Mesendoderm (in vitro differentiated cells): ENCODE data around the gene CFAP97D2.

Source experiments
- DNase-seq: peaks from one replicate; pipeline ENCODE4 v3.0.0; 2013
- H2AK5ac ChIP-seq: 2 replicates; pipeline ENCODE4 v1.6.1; 2013; ENCODE audit warnings: low read length, inconsistent platforms
- H2BK120ac ChIP-seq: 2 replicates; pipeline ENCODE4 v1.6.1; 2013; ENCODE audit warnings: low read depth, mild to moderate bottlenecking, low read length, moderate library complexity, mixed read lengths
- H2BK15ac ChIP-seq: replicated peaks from 2 replicates; pipeline ENCODE4 v1.6.1; 2013; ENCODE audit warnings: low read depth, mild to moderate bottlenecking, moderate library complexity
- H2BK5ac ChIP-seq: 2 replicates; pipeline ENCODE4 v1.6.1; 2013; ENCODE audit warnings: low read length, inconsistent platforms
- H3K18ac ChIP-seq: 2 replicates; pipeline ENCODE4 v1.6.1; 2013; ENCODE audit warnings: mild to moderate bottlenecking, low read length, mixed read lengths
- H3K23ac ChIP-seq: one replicate; pipeline ENCODE4 v1.6.1; 2013; ENCODE audit warnings: low read length
- H3K27ac ChIP-seq: 2 replicates; pipeline ENCODE4 v1.5.1; 2013; ENCODE audit warnings: low read depth, mild to moderate bottlenecking, inconsistent platforms, low read length, moderate library complexity
- H3K27me3 ChIP-seq: 2 replicates; pipeline ENCODE4 v1.6.1; 2013; ENCODE audit warnings: low read length, control low read depth, mild to moderate bottlenecking, inconsistent platforms; ENCODE audit not compliant: insufficient read depth, poor library complexity
- H3K36me3 ChIP-seq: 2 replicates; pipeline ENCODE4 v1.6.1; 2013; ENCODE audit warnings: low read length, inconsistent platforms; ENCODE audit not compliant: control insufficient read depth, insufficient read depth
- H3K4ac ChIP-seq: one replicate; pipeline ENCODE4 v1.6.1; 2013; ENCODE audit warnings: low read depth, mild to moderate bottlenecking, low read length, moderate library complexity
- H3K4me1 ChIP-seq: 2 replicates; pipeline ENCODE4 v1.6.1; 2013; ENCODE audit warnings: low read depth, low read length, inconsistent platforms; ENCODE audit not compliant: control insufficient read depth
- H3K4me2 ChIP-seq: 2 replicates; pipeline ENCODE4 v1.6.1; 2013; ENCODE audit warnings: low read length
- H3K4me3 ChIP-seq: 2 replicates; pipeline ENCODE4 v1.5.1; 2013; ENCODE audit warnings: mild to moderate bottlenecking, low read length
- H3K56ac ChIP-seq: one replicate; pipeline ENCODE4 v1.6.1; 2013; ENCODE audit warnings: low read length
- H3K79me1 ChIP-seq: 2 replicates; pipeline ENCODE4 v1.6.1; 2013; ENCODE audit warnings: low read length, inconsistent platforms
- H3K79me2 ChIP-seq: 2 replicates; pipeline ENCODE4 v1.6.1; 2013; ENCODE audit warnings: mild to moderate bottlenecking, low read length; ENCODE audit not compliant: control insufficient read depth, insufficient read depth
- H3K9ac ChIP-seq: 2 replicates; pipeline ENCODE4 v1.6.1; 2013; ENCODE audit warnings: low read length, inconsistent platforms
- H4K5ac ChIP-seq: one replicate; pipeline ENCODE4 v1.6.1; 2013; ENCODE audit warnings: low read length
- H4K8ac ChIP-seq: one replicate; pipeline ENCODE4 v1.6.1; 2013; ENCODE audit warnings: low read depth, mild to moderate bottlenecking, control low read depth, low read length, moderate library complexity
- WGBS: extraction: QIAGEN DNeasy Blood & Tissue Kit; methylation state at CpG from one replicate; pipeline ENCODE4 v1.1.7; 2013; ENCODE audit warnings: low lambda C conversion rate, missing lambda C conversion rate; ENCODE audit not compliant: insufficient coverage; ENCODE audit errors: extremely low coverage; 5-methylcytosine and 5-hydroxymethylcytosine counted together
- small RNA-seq: library from polyadenylated mRNA; stranded (forward); fragments of <200 nt; extraction: miRNeasy Mini kit (QIAGEN cat#:217004); gene quantifications from one replicate; pipeline ENCODE3, GENCODE V24; 2013; ENCODE audit not compliant: insufficient read depth

The CFAP97D2 gene

GRCh38 chr13:114266241-114266640 is 87.2 kb downstream of the CFAP97D2 start:
- Histone ChIP-seq H3K4me1 (no peaks in the 10 kb centered on the region), H2AK5ac (no peak overlapping the region), H3K27ac (no peak overlapping the region), H2BK5ac (no peak overlapping the region), H2BK120ac (no peak overlapping the region), H3K23ac (no peak overlapping the region), H3K27me3 (no peaks in the 10 kb centered on the region), H3K4me2 (no peak overlapping the region), H3K79me2 (no peaks in the 10 kb centered on the region), H3K79me1 (no peaks in the 10 kb centered on the region), H3K9ac (no peak overlapping the region), H3K18ac (no peak overlapping the region), H3K4ac (no peak overlapping the region), H4K8ac (no peak overlapping the region), H3K4me3 (no peak overlapping the region), H3K36me3 (peaks cover 12% of the 10 kb centered on the region), H4K5ac (no peak overlapping the region), H3K56ac (no peak overlapping the region), H2BK15ac (no peak overlapping the region)
- DNase-seq: no peak
- WGBS: no CpG with 5 or more reads among the region's 5 CpGs

DNA sequence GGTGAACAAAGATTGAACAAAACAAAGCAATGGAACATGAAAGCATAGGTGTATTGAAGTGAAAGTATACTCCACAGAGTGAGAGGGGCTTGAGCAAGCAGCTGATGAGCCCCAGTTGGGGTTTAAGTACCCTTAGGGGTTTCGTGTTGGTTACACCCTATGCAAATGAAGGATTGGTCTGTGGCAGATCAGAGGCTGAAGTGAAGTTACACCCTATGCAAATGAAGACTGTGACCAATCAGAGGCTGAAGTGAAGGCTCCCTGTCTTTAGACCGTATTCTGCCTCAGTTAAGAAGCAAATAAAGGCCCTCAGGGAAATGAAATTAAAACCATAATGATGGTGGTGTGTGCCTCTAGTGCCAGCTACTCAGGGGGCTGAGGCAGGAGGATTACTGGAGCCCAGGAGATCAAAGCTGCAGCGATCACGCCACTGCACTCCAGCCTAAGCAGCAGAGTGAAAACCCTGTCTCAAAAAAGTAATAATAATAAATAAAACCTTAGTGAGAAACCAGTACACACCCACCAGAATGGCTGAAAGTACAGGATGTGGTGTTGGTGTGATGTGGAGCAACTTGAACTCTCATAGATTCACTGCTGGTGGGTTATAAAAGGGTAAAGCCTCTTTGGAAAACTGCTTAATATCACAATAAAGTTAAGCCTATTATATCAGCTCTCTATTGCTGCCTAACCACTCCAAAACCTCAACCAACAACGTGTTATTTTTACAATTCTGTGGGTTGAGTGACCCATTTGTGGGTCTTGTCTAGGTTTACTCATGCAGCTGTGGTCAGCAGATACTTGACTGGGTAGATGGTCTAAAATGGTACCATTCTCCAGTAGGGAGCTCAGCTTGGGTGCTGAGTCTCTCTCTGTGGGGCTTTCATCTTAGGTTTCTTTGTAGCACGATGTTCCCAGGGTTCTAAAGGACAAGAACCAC is 89.6 kb downstream of the CFAP97D2 start:
- no peak overlapping the region for H3K18ac ChIP-seq
- H3K27ac ChIP-seq: no peak overlapping the region
- H2BK120ac ChIP-seq: no peak overlapping the region
- H3K27me3 ChIP-seq: no peaks in the 10 kb centered on the region
- no peak overlapping the region for H3K4ac ChIP-seq
- H2BK15ac ChIP-seq: no peak overlapping the region
- no peak overlapping the region for H3K4me3 ChIP-seq
- no peak overlapping the region for H4K5ac ChIP-seq
- no peaks in the 10 kb centered on the region for H3K79me2 ChIP-seq
- no peaks in the 10 kb centered on the region for H3K4me1 ChIP-seq
- no peaks in the 10 kb centered on the region for H3K79me1 ChIP-seq
- H3K9ac ChIP-seq: no peak overlapping the region
- no peak overlapping the region for H2BK5ac ChIP-seq
- no peak for DNase-seq
- no peak overlapping the region for H4K8ac ChIP-seq
- peaks cover 13% of the 10 kb centered on the region for H3K36me3 ChIP-seq
- no peak overlapping the region for H3K23ac ChIP-seq
- no peak overlapping the region for H3K56ac ChIP-seq
- no peak overlapping the region for H2AK5ac ChIP-seq
- WGBS: no CpG with 5 or more reads among the region's 6 CpGs
- H3K4me2 ChIP-seq: no peak overlapping the region

DNA sequence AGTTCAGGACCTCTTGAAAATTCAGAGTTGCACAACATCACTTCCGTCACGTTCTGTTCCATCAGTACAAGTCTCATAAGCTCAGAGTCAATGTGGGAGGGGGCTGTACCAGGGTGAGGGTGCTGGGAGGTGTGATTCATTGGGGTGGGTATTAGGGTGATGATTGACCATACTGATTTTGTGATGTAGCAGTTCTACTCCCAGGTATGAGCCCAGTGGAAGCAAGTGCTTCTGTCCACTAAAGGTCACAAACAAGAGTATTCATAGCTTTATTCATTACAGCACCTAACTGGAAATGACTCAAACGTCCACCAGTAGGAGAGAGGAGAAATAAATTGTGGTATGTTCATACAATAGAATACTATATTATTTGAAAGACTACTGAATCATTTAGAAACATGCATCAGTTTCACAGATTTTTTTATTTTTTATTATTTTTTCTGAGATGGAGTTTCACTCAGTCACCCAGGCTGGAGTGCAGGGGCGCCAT is 90.3 kb downstream of the CFAP97D2 start:
- no peak overlapping the region for H3K4me3 ChIP-seq
- H3K56ac ChIP-seq: no peak overlapping the region
- no peaks in the 10 kb centered on the region for H3K79me1 ChIP-seq
- H3K4me1 ChIP-seq: no peaks in the 10 kb centered on the region
- H3K36me3 ChIP-seq: peaks cover 13% of the 10 kb centered on the region
- no CpG with 5 or more reads among the region's 4 CpGs for WGBS
- no peaks in the 10 kb centered on the region for H3K79me2 ChIP-seq
- no peak overlapping the region for H3K18ac ChIP-seq
- DNase-seq: no peak
- no peak overlapping the region for H3K9ac ChIP-seq
- H2BK15ac ChIP-seq: no peak overlapping the region
- H3K27me3 ChIP-seq: no peaks in the 10 kb centered on the region
- no peak overlapping the region for H3K23ac ChIP-seq
- H2BK120ac ChIP-seq: no peak overlapping the region
- no peak overlapping the region for H3K4ac ChIP-seq
- H4K5ac ChIP-seq: no peak overlapping the region
- H3K27ac ChIP-seq: no peak overlapping the region
- no peak overlapping the region for H3K4me2 ChIP-seq
- H2AK5ac ChIP-seq: no peak overlapping the region
- H2BK5ac ChIP-seq: no peak overlapping the region
- no peak overlapping the region for H4K8ac ChIP-seq

Small RNAs within 50 kb of the gene (small RNA-seq; reads per million reads assigned to genes)
- 0.72 reads per million for gene MIR548AR
